Measurements from ENCODE around the gene F2R.

- TF ChIP-seq CTCF (IDR thresholded peaks at IDR 0.05; ENCODE audit: low read depth, low read length), result no peak
- no peak for TF ChIP-seq EZH2phosphoT487 (IDR thresholded peaks at IDR 0.05; ENCODE audit: low read depth)
Observed at GRCh38 chr5:76723266-76723665, 7.3 kb downstream of the F2R start.

Measured in OCI-LY3 (cell line).